H1 (cell line): ENCODE data around the gene STXBP6.

Source experiments
- CBX5 ChIP-seq: fragments of 300-800, 300-1000 bp; sonication (generic); IDR thresholded peaks from 2 replicates; pipeline ENCODE4 v1.7.1; 2016; ENCODE audit warnings: antibody characterized with exemption, low read length, low read depth
- EZH2 ChIP-seq: fragments of 200-600 bp; sonication (generic); IDR thresholded peaks from 2 replicates; pipeline ENCODE4 v1.7.1; 2012; ENCODE audit warnings: low read depth, mild to moderate bottlenecking, moderate library complexity, low read length, inconsistent platforms; ENCODE audit not compliant: severe bottlenecking
- GABPA ChIP-seq: IDR thresholded peaks from 2 replicates; pipeline ENCODE4 v1.6.1; 2011; ENCODE audit warnings: mild to moderate bottlenecking, low read length, moderate library complexity, borderline replicate concordance; ENCODE audit not compliant: insufficient read depth
- JUN ChIP-seq: IDR thresholded peaks from 2 replicates; pipeline ENCODE4 v1.6.1; 2011; ENCODE audit warnings: low read depth, mild to moderate bottlenecking, improper control_type of control experiment, low read length
- KDM1A ChIP-seq: fragments of 200-600, 300-600 bp; sonication (generic); IDR thresholded peaks from 2 replicates; pipeline ENCODE4 v1.7.1; 2016; ENCODE audit warnings: mild to moderate bottlenecking, low read length, borderline replicate concordance
- POLR2A ChIP-seq, 2 experiments: IDR thresholded peaks; 1 replicate in 1 of 2; 2 replicates in 1 of 2; pipeline ENCODE4 v1.6.1; 2011; ENCODE audit warnings: low read depth in 2 of 2, low read length in 2 of 2, mild to moderate bottlenecking in 2 of 2; ENCODE audit errors: control extremely low read depth in 1 of 2
- POLR2AphosphoS5 ChIP-seq: IDR thresholded peaks from 2 replicates; pipeline ENCODE4 v1.6.1; 2011; ENCODE audit warnings: low read depth, low read length
- RAD21 ChIP-seq, 2 experiments: IDR thresholded peaks in 1 of 2; conservative IDR thresholded peaks in 1 of 2; 2 replicates each; pipeline ENCODE4 v1.6.1; 2011; ENCODE audit warnings: low read depth in 2 of 2, low read length in 2 of 2, improper control_type of control experiment in 1 of 2, inconsistent platforms in 1 of 2, mild to moderate bottlenecking in 1 of 2, moderate library complexity in 1 of 2
- RFX5 ChIP-seq: IDR thresholded peaks from 2 replicates; pipeline ENCODE4 v1.6.1; 2011; ENCODE audit warnings: low read depth, low read length, improper control_type of control experiment, borderline replicate concordance
- SP1 ChIP-seq: IDR thresholded peaks from 2 replicates; pipeline ENCODE4 v1.6.1; 2011; ENCODE audit warnings: low read depth, low read length
- SP2 ChIP-seq: IDR thresholded peaks from 2 replicates; pipeline ENCODE4 v1.6.1; 2012; ENCODE audit warnings: mild to moderate bottlenecking, low read length, inconsistent platforms
- TEAD4 ChIP-seq: IDR thresholded peaks from 2 replicates; pipeline ENCODE4 v1.6.1; 2012; ENCODE audit warnings: low read depth, low read length, inconsistent platforms, mixed read lengths
- ZNF274 ChIP-seq: IDR thresholded peaks from 2 replicates; pipeline ENCODE4 v1.7.0; 2012; ENCODE audit warnings: low read length, borderline replicate concordance; ENCODE audit errors: extremely low read depth
- TF ChIP-seq, protein P1 (sequence below), 3 experiments: IDR thresholded peaks; 1 replicate in 2 of 3; 2 replicates in 1 of 3; pipeline versions ENCODE4 v1.5.1 to v1.6.1; 2011; ENCODE audit warnings: low read length in 3 of 3, mild to moderate bottlenecking in 3 of 3, inconsistent platforms in 2 of 3, low read depth in 1 of 3, moderate library complexity in 1 of 3; ENCODE audit not compliant: insufficient read depth in 1 of 3; ENCODE audit errors: control extremely low read depth in 1 of 3

DNA sequence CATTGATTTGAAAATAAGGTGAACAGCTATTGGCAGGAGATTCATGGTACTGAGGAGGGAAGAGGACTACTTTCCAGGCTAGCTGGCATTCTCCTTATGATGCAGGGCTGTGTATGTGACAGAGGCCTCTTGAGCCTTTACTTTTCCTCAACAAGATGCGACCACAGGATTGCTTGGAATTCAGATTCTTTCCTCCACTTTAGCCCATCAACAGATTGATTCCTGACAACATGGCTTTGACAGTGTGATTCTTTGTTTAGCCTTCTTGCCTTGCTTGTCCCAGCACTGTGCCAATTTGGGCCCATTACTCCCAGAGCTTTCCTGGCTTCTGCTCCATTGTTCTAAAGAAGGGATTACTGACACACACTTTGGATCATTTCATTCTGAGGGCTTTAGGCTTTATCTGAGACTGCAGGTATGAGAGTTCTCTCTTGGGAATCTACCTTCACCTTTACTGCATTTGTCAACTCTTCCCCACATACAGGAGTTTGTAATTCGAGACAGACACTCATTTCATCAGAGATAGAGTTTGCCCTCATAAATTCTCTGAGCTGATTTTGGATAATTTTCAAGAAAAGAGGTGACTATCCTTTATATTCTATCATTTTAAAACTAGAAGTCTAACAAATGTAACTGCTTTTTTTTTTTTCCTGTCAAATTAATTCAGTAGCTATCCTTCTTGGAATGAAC is 209.6 kb downstream of the STXBP6 start:
- TF ChIP-seq, protein P1, sequence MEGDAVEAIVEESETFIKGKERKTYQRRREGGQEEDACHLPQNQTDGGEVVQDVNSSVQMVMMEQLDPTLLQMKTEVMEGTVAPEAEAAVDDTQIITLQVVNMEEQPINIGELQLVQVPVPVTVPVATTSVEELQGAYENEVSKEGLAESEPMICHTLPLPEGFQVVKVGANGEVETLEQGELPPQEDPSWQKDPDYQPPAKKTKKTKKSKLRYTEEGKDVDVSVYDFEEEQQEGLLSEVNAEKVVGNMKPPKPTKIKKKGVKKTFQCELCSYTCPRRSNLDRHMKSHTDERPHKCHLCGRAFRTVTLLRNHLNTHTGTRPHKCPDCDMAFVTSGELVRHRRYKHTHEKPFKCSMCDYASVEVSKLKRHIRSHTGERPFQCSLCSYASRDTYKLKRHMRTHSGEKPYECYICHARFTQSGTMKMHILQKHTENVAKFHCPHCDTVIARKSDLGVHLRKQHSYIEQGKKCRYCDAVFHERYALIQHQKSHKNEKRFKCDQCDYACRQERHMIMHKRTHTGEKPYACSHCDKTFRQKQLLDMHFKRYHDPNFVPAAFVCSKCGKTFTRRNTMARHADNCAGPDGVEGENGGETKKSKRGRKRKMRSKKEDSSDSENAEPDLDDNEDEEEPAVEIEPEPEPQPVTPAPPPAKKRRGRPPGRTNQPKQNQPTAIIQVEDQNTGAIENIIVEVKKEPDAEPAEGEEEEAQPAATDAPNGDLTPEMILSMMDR (IDR thresholded peaks at IDR 0.05; ENCODE audit: control extremely low read depth in 1 of 3, insufficient read depth in 1 of 3, low read depth in 1 of 3, low read length in 3 of 3) = no peak
- TF ChIP-seq RFX5 (no peak), POLR2A (IDR thresholded peaks at IDR 0.05; ENCODE audit: control extremely low read depth in 1 of 2, low read depth in 2 of 2, low read length in 2 of 2) (no peak), TEAD4 (no peak), CBX5 (no peak), SP2 (no peak), KDM1A (no peak), JUN (no peak), ZNF274 (no peak), EZH2 (no peak), RAD21 (IDR thresholded peaks at IDR 0.05 in 1 of 2, conservative IDR thresholded peaks at IDR 0.05 in 1 of 2; ENCODE audit: low read depth in 2 of 2, low read length in 2 of 2) (no peak), SP1 (no peak), POLR2AphosphoS5 (no peak), GABPA (no peak)
